ENCODE results near the gene PARD3.

The PARD3 gene

DNA sequence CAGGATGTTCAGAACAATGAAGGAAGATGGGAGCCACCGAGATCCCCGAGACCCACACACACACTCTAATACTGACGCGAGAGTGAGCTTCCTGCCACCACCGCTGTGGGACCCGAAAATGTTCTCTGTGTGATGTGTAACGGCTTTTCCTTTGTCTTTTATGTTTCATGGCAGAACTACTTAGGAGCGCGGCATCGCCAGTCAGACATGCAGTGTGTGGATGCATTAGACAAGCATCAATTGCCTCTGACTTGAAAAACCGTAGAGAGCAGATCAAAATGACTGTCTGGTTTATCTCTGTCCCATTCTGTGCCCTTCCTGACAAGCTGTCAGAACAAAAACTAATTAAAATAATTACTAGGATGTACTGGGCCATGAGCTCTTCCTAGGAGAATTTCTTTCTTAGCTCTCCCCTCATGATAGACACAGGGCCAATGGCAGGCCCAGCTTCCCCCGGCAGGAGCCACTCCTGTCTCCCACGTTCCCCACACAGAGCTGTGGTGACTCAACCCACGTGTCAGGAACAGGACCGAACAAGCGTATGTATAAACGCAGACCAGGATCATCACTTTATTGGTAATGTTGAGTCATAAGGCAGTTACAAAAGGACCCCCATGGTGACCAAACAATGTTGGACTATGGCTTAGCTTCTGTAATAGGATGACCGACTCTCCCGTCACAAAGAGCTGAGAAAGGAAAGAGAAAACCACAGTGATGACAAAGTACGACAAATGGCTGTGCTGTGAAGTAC, 705.0 kb downstream of the PARD3 start:
- DNase-seq, result peak in 1 of 2 experiments; percentile 6

GRCh38 chr10:34109495-34109894, 705.6 kb downstream of the PARD3 start:
- no peak for DNase-seq

DNA sequence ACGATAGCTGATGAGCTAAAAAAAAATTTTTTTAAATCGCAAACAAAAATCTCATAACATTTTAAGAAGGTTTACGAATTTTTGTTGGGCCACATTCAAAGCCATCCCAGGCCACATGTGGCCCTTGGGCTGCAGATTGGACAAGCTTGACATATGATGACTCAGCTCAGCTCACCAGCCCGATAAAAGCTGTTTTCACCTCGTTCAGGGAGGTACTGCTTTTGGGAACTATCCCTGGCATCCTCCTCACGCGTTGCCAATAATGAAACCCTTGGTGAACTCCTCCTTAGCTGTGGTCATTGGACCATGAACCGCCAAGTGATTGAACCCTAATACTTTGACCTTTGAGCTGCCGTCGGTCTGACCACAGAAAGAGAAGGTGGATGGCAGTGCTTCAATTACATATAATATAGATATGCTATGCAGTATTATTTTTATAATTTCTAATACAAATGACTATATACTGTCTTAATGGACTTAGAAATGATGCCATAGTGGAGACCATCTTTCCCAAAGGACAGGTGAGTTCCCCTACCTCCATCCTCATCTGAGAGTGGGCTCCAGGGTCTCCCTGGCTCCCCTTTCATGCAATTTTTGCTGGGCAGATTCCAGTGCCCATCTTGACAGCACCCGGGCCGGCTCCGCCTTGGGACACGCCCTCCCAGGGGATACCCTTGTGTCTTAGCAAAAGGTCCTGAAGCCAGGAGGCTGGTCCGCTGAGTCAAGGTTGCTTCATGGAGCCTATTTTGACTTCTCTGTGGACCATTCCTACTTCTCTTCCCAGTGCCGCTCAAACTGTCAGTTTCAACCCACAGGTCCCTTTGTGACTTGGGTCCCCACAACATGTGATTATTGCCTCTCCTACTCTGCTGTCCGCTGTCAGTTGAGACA, 707.2 kb downstream of the PARD3 start:
- DNase-seq, result no peak

DNA sequence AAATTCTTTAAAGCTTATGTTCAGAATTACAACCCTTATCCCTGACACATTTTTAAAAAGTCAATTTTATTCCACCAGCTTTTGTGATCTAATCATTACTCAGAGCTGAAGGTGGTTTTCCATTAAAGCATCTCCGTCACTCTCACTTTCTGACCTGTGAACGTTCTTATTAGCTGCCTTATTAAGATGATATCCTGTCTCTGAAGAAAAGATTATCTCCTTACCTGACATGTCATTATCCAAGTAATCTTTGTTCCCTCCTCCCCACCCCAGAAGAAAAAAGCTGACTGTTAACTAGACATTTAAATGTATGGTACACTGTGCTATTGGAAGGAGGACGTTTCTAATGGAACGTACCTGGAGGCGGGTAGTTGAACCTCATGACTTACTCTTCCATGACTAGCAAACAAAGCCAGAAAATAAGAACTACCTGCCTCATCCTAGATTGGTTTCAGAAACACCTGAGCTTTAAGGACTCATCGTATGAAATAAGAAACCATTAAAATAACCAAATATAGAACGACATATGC, 708.7 kb downstream of the PARD3 start:
- no peak for DNase-seq

GRCh38 chr10:34104829-34105572, 710.1 kb downstream of the PARD3 start:
- DNase-seq, result no peak

GRCh38 chr10:34102893-34103506, 712.1 kb downstream of the PARD3 start:
- no peak for DNase-seq

- DNase-seq, result no peak
These were observed 712.8 kb downstream of the PARD3 start for GRCh38 chr10:34102237-34102673.

- DNase-seq, result no peak
These were observed 714.1 kb downstream of the PARD3 start for GRCh38 chr10:34101001-34101400.

DNA sequence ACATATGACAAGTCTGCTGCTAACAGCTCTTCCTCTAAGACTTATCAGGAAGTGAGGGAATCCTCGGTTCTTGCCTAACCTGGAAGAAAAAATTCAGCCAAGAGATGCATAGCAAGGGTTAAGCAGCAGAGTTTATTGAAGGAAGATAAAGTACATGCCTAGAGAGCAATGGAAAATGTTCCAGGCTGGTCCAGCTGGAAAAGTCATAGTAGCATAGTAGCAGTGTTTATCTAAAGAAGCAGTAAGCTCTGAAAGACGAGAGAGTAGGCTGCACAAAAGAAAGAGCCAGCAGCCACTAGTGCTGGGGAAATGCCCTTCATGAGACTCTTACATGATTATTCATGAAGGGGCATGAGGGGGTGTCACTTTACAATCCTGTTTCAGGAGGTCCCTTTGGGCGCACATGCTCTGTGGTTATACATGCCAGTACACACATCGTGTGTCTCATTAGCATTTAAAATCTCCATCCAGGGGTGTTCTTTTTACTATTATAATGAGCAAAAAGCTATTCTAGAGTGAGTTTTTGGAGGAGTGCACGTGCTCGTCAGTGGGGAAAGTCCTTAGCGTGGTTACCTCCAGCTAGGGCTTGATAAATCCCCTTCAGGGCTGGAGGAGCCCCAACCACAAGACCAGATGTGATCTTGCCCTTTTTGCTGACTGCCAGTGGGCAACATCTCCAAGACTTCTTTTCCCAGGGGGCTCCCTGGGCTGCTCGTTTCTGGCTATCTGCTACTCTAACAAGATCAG, 716.1 kb downstream of the PARD3 start:
- no peak for DNase-seq

- peak in 1 of 2 experiments; percentile 17 for DNase-seq
These were observed 717.4 kb downstream of the PARD3 start for GRCh38 chr10:34097682-34098081.

- DNase-seq, result no peak
These were observed 720.1 kb downstream of the PARD3 start for GRCh38 chr10:34094961-34095360.

DNA sequence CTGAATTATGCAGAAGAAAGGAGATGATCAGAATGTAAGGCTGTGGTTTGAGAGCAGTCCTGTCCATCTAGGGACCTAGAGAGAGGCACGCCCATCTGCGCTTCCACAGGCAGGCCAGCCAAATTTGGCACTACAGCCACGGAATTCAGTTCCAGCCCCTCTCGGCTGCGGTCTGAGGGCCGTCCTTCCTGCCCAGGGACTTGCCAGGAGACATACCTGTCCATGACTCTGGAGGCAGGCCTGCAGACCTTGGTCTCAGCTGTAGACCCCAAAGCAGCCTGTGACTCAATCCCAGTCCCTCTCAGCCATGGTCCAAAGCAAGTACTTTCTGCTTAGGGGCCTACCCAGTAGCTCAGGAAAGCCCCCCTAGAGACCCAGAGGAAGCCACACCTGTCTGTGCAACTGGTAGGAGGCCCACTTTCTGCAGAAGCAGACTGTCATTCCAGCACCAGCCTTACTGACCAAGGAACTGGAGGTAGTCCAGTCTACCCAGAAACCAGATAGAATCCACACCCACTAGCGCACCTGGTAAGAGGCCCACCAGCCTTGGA, 720.9 kb downstream of the PARD3 start:
- no peak for DNase-seq

GRCh38 chr10:34092891-34093290, 722.2 kb downstream of the PARD3 start:
- DNase-seq, result no peak

DNA sequence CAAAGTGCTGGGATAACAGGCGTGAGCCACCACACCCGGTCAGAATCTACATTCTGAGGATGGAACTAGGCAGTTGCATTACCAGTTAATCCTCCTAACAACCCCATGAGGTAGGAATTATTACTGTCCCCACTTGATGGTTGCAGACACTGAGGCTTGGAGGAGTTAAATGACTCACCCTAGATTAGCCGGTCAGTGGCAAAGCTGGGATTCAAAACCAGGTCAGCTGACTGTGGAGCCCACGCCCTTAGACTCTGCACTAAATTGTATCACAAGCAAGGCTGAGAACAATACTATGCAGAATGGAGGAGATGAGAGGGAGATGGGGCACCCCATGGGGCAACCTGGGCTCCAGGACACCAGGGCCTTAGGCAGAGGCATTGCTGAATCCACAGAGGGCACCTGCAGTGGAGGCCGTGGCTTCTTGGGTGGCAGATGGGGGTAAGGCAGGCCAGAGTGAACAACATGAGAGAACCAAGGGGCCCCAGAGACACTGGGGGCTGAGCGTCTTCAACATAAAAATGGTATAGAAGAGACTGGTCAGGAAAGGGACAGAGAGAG, 723.4 kb downstream of the PARD3 start:
- DNase-seq, result no peak

GRCh38 chr10:34089253-34089652, 725.8 kb downstream of the PARD3 start:
- no peak for DNase-seq

- DNase-seq, result no peak
These were observed 726.8 kb downstream of the PARD3 start for GRCh38 chr10:34088208-34088794.

GRCh38 chr10:34087095-34087418, 728.0 kb downstream of the PARD3 start:
- no peak for DNase-seq

GRCh38 chr10:34083567-34083966, 731.5 kb downstream of the PARD3 start:
- no peak for DNase-seq

DNA sequence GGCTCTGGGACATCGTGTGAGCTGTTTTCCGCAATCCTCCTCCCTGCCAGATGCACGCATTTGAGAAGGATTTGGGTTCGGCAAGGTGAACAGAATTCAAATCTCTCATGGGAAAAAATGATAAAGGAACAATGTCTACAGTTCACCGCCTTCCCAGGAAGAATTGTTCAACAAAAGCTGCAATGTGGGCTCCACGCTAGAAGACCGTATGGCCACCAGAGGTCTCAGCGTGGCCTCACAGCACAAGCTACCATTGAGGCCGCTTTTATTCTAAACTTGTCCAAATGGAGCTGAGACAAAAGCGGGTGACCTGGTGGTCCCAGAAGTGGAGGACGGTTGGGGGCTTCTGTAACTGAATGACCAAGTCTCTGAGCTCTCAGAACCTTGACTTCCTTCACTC, 733.1 kb downstream of the PARD3 start:
- no peak for DNase-seq

DNA sequence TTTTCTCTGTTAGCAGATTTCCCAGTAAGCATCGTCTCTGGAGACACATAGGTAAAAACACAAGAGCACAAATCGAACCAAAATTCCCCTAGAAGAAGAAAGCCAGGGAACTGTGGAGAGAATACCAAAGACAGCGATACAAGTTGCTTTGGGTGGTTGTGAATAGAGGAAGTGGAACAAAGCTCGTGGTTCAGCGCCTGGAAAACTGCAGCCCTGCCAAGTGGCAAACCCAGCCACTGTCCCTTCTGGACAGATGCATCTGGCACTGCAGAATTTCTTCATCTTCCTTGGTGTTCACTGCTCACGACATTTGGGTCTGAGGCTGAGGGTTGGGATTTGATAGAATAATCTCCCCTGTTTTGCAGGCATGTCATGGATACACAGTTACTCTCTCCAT, 733.8 kb downstream of the PARD3 start:
- no peak for DNase-seq
